Inflammatory macrophage treated with lipopolysaccharide for 4 hours (primary cell): ENCODE results near the gene TRPC4AP.

Experiments
- DNase-seq: peaks from one replicate; pipeline ENCODE4 v3.0.0-alpha.2; 2020

Gene TRPC4AP

DNA sequence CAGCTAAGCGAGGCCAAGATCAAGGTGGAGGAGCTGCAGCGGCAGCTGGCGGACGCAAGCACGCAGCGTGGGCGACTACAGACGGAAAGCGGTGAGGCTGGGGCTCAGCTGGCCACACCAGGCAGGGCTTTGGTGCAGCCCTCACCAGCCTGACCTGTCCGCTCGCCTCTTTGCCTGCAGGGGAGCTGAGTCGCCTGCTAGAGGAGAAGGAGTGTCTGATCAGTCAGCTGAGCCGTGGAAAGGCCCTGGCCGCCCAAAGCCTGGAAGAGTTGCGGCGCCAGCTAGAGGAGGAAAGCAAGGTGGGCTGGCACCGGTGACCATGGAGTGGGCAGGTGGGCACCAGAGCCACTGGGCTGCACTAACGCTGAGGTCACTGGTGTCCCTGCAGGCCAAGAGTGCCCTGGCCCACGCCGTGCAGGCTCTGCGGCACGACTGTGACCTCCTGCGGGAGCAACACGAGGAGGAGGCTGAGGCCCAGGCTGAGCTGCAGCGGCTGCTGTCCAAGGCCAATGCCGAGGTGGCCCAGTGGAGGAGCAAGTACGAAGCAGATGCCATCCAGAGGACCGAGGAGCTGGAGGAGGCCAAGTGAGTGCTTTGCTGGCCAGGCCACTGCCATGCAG is 94.2 kb downstream of the TRPC4AP start:
- no peak for DNase-seq

DNA sequence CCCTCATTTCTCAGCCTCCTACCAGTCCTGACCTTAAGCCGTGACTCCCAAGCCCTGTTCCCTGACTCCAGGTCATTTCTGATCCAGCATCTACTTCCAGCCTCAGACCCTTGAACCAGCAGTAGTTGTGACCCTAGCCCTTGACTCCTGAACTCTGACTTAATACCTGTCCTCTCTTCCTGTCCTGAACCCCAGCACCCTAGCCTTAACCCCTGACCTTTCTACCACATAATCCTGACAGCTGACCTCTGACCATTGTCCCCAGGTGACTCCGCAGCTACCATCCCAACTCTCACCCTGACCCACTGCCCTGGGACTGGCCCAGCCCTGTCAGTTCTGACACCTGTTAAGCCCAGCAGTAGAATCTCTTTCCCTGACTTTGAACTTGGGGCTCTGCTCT is 94.8 kb downstream of the TRPC4AP start:
- no peak for DNase-seq

DNA sequence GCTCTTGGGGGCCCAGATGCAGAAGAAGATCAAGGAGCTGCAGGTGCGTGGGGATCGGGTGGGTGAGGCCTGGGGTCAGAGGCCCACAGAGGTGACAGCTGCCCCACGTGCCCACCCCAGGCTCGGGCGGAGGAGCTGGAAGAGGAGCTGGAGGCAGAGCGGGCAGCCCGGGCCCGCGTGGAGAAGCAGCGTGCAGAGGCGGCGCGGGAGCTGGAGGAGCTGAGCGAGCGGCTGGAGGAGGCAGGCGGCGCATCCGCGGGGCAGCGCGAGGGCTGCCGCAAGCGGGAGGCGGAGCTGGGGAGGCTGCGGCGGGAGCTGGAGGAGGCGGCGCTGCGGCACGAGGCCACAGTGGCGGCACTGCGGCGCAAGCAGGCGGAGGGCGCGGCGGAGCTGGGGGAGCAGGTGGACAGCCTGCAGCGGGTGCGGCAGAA is 95.5 kb downstream of the TRPC4AP start:
- DNase-seq: no peak

DNA sequence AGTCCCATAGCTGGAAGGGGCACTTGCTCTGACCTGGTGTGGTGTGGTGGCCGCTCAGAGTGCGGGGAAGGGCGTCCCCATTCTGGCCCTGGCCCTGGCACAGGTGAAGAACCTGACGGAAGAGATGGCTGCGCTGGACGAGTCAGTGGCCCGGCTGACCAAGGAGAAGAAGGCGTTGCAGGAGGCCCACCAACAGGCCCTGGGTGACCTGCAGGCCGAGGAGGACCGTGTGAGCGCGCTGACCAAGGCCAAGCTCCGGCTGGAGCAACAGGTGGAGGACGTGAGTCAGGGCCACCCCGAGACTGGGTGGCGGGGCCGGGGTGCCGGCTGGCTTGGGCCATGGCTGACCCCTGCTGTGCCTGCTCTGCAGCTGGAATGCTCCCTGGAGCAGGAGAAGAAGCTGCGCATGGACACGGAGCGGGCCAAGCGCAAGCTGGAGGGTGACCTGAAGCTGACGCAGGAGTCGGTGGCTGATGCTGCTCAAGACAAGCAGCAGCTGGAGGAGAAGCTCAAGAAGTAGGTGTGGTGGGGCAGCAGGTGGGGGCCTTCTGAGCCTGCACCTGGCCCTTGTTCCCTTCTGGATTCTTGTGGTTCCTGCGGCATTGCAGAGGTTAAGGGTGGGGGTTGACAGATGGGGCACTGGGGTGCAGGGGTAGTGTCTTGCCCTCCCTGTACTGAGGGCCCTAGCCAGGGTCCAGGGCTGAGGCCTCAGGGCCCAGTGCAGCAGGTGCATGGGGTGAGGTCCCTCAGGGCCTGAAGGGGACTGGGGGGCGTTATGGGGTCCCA is 96.2 kb downstream of the TRPC4AP start:
- no peak for DNase-seq

DNA sequence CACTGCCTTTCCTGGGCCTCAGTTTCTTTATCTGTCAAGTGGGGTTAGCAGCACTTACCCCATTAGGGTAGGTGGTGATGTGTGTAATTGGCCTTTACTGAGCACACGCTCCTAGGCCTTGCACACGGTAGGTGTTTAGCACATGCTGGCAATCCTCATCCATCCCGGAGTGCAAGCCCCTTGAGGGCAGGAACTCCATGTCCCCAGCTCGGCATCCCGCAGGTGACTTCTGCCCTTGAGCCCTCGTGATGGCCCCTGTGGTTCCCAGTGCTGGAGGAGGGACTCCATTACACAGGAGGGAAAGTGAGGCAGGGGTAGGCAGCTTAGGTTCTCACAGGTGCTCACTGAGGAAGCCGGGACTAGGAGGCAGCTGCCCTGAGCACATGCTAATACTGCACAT is 96.9 kb downstream of the TRPC4AP start:
- no peak for DNase-seq

DNA sequence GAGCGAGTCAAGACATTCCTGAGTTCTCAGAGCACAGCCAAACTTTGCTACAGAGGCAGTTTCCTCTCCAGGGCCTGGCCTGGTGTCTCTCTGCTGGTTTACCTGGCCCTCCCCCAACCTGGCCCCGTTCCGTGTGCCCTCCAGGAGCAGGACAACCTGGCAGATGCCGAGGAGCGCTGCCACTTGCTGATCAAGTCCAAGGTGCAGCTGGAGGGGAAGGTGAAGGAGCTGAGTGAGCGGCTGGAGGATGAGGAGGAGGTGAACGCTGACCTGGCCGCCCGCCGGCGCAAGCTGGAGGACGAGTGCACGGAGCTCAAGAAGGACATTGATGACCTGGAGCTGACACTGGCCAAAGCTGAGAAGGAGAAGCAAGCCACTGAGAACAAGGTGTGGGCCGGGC is 97.4 kb downstream of the TRPC4AP start:
- DNase-seq: no peak

DNA sequence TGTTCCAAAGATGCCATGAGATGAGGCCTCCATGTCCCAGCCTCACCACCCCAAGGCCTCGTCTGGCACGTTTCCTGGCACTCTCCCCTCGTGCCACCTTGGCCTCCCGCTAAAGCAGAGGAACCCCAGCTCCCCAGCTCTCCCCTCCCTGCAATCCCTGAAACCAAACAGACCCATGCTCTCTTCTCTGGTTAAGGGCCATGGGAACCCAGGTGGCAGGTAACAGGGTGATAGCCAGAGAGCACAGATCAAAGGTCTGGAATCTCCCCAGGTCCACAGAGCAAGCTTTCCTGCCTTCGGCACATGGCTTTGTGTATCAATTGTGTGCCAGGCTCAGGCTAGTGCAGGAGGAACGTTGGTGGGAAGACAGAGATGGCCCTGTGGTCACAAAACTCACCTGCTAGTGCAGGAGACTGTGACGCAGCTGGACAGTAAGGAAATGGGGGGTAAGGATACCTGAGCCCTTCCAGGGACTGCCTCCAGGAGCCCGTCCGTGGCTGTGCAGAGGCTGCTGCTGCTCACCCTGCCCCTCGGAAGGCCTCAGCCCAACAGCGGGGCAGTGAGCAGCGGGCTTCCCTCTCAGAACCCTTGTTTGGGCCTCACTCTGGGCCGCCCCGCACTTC is 98.0 kb downstream of the TRPC4AP start:
- DNase-seq: no peak

DNA sequence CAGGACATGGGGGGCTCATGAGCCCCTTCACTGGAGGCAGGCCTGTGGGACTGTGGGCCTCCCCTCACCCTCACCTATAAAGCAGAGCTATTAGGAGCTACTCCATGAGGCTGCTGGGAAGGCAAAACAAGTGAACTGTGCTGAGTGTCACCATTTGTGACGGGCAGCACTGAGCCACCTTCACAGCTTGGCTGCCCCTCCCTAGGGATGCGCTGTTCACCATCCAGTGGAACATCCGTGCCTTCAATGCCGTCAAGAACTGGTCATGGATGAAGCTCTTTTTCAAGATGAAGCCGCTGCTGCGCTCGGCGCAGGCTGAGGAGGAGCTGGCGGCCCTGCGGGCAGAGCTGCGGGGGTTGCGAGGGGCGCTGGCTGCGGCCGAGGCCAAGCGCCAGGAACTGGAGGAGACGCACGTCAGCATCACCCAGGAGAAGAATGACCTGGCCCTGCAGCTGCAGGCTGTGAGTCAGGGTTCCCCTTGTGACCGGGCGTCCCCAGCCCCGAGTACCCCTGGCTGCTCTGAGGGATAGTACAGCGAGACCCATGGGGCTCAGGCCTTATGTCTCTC is 98.6 kb downstream of the TRPC4AP start:
- DNase-seq: no peak

DNA sequence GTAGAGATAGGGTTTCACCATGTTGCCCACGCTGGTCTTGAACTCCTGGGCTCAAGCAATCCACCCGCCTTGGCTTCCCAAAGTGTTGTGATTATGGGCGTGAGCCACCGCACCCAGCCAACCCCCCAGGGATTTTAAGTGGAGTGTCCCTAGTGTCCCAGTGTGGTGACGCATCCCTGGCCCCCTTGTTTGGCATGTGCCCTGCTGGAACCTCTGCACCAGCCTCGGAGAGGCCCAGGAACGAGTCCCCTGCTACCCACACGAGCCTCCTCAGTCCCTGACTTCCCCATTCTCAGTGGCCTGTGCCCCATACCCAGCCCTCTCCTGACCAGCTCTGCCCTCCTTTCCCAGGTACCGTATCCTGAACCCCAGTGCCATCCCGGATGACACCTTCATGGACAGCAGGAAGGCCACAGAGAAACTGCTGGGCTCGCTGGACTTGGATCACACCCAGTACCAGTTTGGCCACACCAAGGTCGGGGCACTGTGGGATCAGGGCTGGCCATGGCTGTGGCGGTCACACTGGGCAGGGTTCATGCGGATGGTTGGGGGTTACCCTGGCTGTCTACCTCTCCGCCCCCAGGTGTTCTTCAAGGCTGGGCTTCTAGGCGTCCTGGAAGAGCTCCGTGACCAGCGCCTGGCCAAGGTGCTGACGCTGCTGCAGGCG is 99.7 kb downstream of the TRPC4AP start:
- no peak for DNase-seq

DNA sequence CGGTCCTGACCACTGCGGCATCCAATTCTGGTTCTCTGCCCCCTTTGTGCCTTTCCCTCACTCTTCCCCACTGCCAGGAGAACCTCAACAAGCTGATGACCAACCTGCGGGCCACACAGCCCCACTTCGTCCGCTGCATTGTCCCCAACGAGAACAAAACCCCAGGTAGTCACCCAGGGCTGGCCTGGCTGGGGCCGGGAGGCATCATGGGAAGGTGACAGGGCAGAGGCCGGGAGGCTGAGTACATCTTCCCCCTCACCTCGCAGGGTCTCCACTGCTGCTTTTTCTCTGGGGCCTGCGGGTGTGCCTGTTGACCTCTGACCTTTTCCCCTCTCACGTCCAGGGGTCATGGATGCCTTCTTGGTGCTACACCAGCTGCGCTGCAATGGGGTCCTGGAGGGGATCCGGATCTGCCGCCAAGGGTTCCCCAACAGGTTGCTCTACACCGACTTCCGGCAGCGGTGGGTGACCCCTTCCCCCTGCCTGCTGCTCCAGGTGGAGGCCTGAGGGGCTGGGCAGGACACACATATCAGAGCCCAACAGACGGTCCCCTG is 101.9 kb downstream of the TRPC4AP start:
- DNase-seq: no peak

DNA sequence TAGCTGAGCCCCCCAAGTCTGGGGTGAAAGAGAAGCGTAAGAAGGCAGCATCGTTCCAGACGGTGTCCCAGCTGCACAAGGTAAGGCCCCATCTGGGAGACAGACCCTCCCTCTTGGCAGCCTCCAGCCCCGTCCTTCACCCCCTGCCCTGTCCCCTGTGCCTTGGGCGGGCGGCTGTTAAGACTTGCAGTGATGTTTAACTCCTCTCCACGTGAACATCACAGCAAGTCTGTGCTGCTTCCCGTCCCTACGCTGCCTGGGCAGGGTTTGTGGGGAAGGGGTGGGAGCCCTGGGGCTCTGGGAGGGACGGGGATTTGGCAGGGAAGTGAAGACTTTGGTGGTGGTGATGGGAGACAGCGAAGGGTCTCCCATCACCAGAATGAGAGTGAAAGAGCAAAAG is 102.4 kb downstream of the TRPC4AP start:
- no peak for DNase-seq

DNA sequence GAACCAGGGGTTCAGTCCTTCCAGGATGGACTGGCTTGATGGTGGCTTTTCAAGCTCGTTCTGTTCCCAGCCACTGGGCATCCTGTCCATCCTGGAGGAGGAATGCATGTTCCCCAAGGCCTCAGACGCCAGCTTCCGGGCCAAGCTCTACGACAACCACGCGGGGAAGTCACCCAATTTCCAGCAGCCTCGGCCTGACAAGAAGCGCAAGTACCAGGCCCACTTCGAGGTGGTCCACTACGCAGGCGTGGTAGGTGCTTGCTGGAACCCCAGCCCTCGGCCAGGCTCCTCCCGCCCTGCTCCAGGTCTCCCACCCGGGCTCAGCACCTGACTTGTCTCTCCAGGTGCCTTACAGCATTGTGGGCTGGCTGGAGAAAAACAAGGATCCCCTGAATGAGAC is 102.9 kb downstream of the TRPC4AP start:
- no peak for DNase-seq

DNA sequence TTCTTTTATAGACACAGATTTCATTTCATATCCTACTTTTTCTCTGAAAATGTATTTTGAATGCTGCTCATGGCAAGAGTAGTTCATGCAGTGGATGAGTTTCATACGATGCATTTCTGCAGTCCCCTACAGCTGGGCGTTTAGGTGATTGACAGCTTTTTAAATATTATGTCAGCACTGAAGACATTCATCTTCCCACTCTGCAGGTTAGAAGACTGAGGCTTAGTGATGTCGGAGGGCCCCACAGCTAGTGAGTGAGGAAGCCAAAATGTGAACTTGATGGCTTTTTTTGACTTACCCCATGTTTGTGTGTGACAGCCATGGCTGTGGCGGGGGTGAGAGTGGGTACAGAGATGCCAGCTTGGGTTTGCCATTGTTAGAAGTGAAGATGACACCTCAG is 103.5 kb downstream of the TRPC4AP start:
- no peak for DNase-seq

DNA sequence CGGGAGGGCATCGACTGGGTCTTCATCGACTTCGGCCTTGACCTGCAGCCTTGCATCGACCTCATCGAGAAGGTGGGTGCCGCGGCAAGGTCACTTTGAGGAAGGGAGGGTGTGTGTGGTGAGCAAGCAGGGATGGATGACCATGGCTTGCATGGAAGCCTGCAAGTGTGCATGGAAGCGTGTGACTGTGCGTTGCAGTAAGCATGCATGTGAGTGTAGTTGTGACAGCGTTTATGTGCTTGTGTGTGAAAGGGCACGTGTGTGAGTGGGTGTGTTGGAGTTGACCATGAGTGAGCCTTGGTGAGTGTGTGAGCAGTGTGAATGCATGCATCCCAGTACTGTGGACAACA is 104.4 kb downstream of the TRPC4AP start:
- DNase-seq: no peak

DNA sequence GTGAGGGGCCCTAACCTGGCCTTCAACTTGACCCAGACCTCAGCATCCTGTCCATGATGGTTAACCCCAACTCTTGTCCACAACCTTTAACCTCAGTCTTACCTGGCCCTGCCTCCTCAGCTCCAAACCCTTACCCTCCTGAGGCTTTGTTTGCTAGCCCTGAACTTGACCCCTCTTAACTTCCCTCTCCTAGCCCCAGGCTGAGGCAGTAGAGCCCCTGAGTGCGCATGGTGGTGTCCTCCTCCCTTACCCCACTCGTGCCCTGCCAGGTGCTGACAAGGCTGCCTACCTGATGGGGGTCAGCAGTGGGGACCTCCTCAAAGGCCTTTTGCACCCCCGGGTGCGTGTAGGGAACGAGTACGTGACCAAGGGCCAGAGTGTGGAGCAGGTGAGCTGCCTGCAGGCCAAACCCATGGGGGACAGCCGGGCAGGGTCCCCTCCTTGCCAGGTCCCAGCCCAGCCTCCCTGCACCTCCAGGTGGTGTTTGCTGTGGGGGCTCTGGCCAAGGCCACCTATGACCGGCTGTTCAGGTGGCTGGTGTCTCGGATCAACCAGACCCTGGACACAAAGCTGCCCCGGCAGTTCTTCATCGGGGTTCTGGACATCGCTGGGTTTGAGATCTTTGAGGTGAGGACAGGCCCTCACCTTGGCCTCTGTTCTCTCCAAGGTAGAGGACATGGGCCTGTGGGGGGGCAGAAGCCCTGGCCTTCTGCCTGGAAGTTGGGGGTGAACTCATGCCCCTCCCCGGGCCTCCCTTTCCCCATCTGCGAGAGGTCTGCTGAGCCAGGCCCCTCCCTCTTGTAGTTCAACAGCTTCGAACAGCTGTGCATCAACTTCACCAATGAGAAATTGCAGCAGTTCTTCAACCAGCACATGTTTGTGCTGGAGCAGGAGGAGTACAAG is 105.1 kb downstream of the TRPC4AP start:
- DNase-seq: no peak

DNA sequence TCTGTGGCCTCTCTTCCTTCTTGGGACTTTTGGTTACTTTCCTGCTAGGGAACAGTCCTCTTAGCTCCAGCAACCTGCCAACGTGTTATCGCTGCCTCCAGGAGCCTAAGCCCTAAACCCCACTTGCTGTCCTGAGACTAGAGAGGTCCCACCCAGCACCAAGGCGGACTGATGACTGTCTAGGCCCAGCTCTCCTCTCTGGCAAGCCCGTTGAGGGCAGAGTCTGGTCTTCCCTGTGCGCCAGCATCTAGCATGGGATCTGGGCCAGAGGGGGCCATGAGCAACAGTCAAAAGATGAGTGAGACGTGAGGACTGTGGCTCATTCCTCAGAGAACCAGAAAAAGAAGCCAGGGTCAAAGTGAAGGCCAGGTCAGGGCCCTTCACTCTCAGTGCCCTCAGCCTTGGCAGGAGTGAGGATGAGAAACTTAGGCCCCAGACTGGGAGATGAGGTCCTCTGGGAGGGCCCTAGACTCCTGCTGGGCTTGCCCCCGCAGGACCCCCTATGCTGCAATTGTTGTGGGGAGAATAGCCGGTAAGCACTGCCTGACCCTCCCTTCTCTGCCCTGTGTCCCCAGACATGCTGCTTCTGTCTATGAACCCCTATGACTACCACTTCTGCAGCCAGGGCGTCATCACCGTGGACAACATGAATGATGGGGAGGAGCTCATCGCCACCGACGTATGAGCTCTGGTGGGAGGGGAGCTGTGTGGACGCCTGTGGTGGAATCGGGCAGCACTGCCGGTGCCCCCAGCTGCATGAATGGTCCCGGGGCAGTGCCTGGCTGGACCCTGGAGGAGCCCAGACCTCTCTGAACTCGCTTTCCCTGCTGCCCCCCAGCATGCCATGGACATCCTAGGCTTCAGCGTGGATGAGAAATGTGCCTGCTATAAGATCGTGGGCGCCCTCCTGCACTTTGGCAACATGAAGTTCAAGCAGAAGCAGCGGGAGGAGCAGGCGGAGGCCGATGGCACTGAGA is 106.0 kb downstream of the TRPC4AP start:
- DNase-seq: no peak

DNA sequence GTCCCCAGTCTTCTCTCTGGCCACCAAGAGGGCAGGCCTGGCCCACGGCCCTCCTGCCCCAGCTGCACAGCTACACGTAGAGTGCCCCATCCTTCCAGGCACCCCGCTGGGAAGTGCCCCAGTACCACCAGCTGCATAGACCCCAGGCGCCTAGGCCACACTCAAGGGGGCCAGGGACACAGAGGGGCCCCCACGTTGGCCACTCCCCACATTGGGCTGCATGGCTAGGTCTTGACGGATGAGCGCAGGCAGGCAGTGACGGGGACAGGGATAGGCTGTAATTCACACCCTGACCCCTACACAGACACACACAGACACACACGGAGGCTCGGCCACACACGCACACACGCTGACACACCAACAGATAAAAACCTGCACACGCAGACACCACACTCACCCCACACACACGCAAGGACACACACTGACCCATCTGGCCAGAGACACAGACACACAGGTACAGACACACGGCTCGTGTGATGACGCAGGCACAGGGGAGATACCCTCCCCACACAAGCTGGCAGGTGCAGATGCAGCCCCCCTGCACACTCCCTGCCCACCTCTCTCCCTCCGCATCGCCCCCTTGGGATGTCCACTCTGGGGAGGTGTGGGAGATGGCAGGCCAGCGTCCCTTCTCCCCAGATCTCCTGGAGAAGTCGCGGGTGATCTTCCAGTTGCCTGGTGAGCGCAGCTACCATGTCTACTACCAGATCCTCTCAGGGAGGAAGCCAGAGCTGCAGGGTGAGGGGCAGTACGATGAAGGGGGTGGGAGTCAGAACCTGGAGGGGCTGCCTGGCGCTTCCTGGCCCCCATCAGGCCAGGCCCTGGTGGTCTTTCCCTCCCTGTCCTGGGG is 106.9 kb downstream of the TRPC4AP start:
- DNase-seq: no peak

DNA sequence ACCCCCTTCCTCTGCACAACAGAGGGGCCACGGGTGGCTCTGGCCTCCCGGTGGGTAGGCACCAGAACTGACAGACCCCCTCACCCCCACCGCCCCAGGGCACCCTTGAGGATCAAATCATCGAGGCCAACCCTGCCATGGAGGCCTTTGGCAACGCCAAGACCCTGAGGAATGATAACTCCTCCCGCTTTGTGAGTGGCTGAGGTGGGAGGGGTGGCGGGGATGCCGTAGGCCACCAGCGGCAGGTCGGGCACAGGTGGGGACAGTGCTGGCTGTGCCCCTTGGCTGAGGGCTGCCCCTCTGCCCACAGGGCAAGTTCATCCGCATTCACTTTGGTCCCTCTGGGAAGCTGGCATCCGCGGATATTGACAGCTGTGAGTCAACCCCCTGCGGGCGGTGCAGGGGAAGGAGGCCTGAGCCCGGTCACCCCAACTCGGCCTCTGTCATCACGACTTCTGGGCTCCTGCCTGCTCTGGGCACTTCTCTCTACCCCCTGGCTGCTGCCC is 107.8 kb downstream of the TRPC4AP start:
- no peak for DNase-seq

DNA sequence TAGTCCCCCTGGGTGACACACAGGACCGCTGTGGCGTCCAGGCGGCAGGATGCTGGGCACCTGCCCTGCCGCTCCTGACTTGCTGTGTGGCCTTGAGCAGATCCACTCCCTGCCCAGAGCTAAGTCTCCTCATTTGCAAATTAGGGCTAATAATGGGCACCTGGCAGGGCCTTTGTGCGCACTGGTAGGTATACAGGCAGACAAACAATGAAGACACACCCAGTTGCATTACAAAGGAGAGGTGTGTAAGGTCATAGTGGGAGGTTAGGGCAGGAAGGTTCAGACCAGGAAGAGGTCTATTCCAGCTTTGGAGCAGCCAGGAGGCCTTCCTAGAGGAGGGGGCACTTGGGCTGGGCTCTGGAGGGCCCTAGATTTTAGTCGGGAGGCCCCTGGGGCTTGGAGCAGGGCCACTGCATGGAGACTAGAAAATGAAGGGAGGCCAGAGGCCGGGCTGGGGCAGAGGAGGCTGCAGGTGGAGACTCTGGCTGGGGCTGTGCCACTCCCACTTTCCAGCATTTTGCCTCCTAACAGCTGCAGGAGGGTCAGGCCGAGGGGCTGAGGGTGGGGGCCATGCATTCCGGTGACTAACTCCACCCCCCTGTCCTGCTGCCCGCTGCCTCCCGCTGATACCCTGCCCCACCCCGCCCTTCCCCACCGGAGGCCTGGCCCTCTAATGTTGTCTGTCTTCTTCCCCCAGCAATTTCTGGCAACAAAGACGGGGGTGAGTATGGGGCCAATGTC is 108.4 kb downstream of the TRPC4AP start:
- no peak for DNase-seq
